Measurements from ENCODE around the gene HAGH.

DNA sequence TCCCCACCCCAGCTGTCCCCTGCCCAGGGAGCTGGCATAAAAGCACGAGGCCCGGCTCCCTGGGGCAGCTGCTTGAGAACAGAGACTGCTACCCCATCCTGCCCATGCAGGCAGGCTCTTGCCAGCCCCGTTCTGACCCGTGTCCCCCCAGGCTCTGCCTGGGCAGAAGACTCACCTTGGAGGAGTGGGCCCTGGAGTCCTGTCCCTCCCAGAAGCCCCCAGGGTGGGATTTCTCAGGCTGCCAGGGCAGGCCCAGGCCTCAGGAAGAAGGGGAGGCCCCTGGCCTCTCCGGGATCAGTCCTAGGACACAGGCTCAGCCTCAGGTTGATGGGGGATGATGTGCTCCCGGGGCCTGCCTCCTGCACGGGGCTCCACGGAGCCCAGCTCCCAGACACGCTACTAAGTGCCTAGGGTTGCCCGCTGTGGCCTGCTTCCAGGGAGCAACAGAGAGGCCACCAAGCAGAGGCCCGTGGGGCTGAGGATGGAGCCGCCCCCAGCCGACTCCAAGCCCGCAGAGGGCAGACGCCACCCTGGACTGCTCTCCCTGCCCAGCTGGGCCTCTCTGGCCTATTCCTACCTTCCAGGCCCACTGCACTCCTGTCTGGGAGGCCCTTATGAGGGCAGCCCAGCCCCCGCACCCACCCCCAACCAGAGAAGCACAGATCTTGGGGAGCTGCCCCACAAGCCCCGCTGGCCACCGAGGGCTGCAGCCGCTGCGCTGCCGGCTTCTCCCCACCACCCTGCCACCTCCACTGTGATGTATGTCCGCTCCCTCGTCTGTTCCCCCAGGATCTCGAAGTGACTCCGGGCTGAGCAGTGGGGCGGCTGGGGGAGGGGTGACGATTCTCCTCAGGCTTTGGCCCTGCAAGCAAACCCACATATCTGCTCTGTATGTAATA lies 57.0 kb downstream of the HAGH start:
- TF ChIP-seq POLR2A (IDR thresholded peaks at IDR 0.05), result no peak
- TF ChIP-seq, protein P1, sequence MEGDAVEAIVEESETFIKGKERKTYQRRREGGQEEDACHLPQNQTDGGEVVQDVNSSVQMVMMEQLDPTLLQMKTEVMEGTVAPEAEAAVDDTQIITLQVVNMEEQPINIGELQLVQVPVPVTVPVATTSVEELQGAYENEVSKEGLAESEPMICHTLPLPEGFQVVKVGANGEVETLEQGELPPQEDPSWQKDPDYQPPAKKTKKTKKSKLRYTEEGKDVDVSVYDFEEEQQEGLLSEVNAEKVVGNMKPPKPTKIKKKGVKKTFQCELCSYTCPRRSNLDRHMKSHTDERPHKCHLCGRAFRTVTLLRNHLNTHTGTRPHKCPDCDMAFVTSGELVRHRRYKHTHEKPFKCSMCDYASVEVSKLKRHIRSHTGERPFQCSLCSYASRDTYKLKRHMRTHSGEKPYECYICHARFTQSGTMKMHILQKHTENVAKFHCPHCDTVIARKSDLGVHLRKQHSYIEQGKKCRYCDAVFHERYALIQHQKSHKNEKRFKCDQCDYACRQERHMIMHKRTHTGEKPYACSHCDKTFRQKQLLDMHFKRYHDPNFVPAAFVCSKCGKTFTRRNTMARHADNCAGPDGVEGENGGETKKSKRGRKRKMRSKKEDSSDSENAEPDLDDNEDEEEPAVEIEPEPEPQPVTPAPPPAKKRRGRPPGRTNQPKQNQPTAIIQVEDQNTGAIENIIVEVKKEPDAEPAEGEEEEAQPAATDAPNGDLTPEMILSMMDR (IDR thresholded peaks at IDR 0.05), result no peak
